Hepatocyte (in vitro differentiated cells): ENCODE results near the gene MFF. TPM values are rescaled to one million over a fixed set of nuclear protein-coding genes. Genes with fewer than 3 reads are reported as not detected.

ENCODE experiments used
- DNase-seq: peaks from one replicate; pipeline ENCODE4 v3.0.0-alpha.2; 2016; ENCODE audit warnings: low spot score
- H2AFZ ChIP-seq: fragments of 200-600 bp; sonication (generic); 2 replicates; pipeline ENCODE4 v1.6.0; 2016; ENCODE audit warnings: antibody characterized with exemption, mild to moderate bottlenecking
- H3K27ac ChIP-seq: fragments of 200-600 bp; sonication (generic); 2 replicates; pipeline ENCODE4 v1.5.1; 2016; ENCODE audit warnings: mild to moderate bottlenecking
- H3K27me3 ChIP-seq: fragments of 200-600 bp; sonication (generic); 2 replicates; pipeline ENCODE4 v1.6.1; 2016
- H3K36me3 ChIP-seq: fragments of 200-600 bp; sonication (generic); replicated peaks from 2 replicates; pipeline ENCODE4 v1.5.1; 2016; ENCODE audit warnings: low read depth; ENCODE audit not compliant: insufficient read depth
- H3K4me1 ChIP-seq: fragments of 200-600 bp; sonication (generic); 2 replicates; pipeline ENCODE4 v1.5.1; 2016; ENCODE audit warnings: mild to moderate bottlenecking, moderate library complexity; ENCODE audit not compliant: insufficient read depth
- H3K4me2 ChIP-seq: fragments of 200-600 bp; sonication (generic); 2 replicates; pipeline ENCODE4 v1.6.0; 2016
- H3K4me3 ChIP-seq: fragments of 200-600 bp; sonication (generic); 2 replicates; pipeline ENCODE4 v1.5.1; 2016; ENCODE audit warnings: mild to moderate bottlenecking
- H3K79me2 ChIP-seq: fragments of 200-600 bp; sonication (generic); 2 replicates; pipeline ENCODE4 v1.6.0; 2017; ENCODE audit warnings: mild to moderate bottlenecking
- H3K9me2 ChIP-seq: fragments of 200-600 bp; sonication (generic); replicated peaks from 2 replicates; pipeline ENCODE4 v1.6.0; 2017; ENCODE audit warnings: mild to moderate bottlenecking; ENCODE audit not compliant: insufficient read depth
- H3K9me3 ChIP-seq: fragments of 200-600 bp; sonication (generic); 2 replicates; pipeline ENCODE4 v1.5.1; 2016; ENCODE audit warnings: low read depth, mild to moderate bottlenecking
- H4K20me1 ChIP-seq: fragments of 200-600 bp; sonication (generic); 2 replicates; pipeline ENCODE4 v1.6.0; 2016; ENCODE audit warnings: mild to moderate bottlenecking; ENCODE audit not compliant: insufficient read depth, poor library complexity, severe bottlenecking
- EZH2 ChIP-seq: fragments of 200-600 bp; sonication (generic); IDR thresholded peaks from 2 replicates; pipeline ENCODE4 v1.6.1; 2016; ENCODE audit warnings: antibody characterized with exemption, mild to moderate bottlenecking, borderline replicate concordance
- EZH2phosphoT487 ChIP-seq: fragments of 200-600 bp; sonication (generic); IDR thresholded peaks from one replicate; pipeline ENCODE4 v1.6.1; 2018; ENCODE audit warnings: antibody characterized with exemption, mild to moderate bottlenecking, low read depth, moderate library complexity; ENCODE audit not compliant: unreplicated experiment, severe bottlenecking
- whole genome bisulfite sequencing: methylation state at CpG from one replicate; pipeline ENCODE4 v1.1.6; 2016; ENCODE audit warnings: low lambda C conversion rate; ENCODE audit errors: missing lambda C conversion rate; 5-methylcytosine and 5-hydroxymethylcytosine counted together
- polyA plus RNA-seq: library from polyadenylated mRNA; unstranded; fragments of >200 nt; fragmentation: Nextera tagmentation; extraction: Ambion mirVana; gene quantifications from 2 replicates; pipeline ENCODE4 v1.2.1, GENCODE V29; 2016
- total RNA-seq: library from RNA; depleted of rRNA; stranded (reverse); fragments of >200 nt; gene quantifications from 2 replicates; pipeline ENCODE4 v1.2.3, GENCODE V29; 2014
- TF ChIP-seq, protein P1 (sequence below): fragments of 200-600 bp; sonication (generic); IDR thresholded peaks from 2 replicates; pipeline ENCODE4 v1.5.1; 2016; ENCODE audit warnings: antibody characterized with exemption, mild to moderate bottlenecking; ENCODE audit not compliant: poor library complexity

MFF gene
- total and polyA plus RNA-seq, 2 experiments from 2014 or later: 111 to 125 TPM

DNA sequence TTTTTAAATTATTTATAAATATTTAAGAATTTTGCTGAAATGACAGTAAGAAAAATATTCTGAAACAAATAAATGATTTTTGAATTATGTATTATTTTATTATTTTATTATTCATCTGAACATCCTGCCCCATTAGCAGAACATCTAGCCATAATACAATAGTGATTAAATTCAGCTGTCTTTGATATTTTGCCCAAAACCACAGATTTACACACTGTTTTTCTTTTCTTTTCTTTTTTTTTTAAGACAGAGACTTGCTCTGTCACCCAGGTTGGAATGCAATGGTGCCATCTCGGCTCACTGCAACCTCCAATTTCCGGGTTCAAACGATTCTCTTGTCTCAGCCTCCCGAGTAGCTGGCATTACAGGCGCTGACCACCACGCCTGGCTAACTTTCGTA lies 64.6 kb downstream of the MFF start:
- H3K79me2 ChIP-seq: no peaks in the 10 kb centered on the region
- H3K36me3 ChIP-seq: no peaks in the 10 kb centered on the region
- no peaks in the 10 kb centered on the region for H3K9me3 ChIP-seq
- no peaks in the 10 kb centered on the region for H3K9me2 ChIP-seq
- H3K27ac ChIP-seq: no peak overlapping the region
- no peak for DNase-seq
- no peak overlapping the region for H3K4me2 ChIP-seq
- H3K4me3 ChIP-seq: no peak overlapping the region
- H2AFZ ChIP-seq: no peak overlapping the region
- no peaks in the 10 kb centered on the region for H3K27me3 ChIP-seq
- TF ChIP-seq, protein P1, sequence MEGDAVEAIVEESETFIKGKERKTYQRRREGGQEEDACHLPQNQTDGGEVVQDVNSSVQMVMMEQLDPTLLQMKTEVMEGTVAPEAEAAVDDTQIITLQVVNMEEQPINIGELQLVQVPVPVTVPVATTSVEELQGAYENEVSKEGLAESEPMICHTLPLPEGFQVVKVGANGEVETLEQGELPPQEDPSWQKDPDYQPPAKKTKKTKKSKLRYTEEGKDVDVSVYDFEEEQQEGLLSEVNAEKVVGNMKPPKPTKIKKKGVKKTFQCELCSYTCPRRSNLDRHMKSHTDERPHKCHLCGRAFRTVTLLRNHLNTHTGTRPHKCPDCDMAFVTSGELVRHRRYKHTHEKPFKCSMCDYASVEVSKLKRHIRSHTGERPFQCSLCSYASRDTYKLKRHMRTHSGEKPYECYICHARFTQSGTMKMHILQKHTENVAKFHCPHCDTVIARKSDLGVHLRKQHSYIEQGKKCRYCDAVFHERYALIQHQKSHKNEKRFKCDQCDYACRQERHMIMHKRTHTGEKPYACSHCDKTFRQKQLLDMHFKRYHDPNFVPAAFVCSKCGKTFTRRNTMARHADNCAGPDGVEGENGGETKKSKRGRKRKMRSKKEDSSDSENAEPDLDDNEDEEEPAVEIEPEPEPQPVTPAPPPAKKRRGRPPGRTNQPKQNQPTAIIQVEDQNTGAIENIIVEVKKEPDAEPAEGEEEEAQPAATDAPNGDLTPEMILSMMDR: no peak
- no peak for TF ChIP-seq EZH2phosphoT487
- peaks cover 6% of the 10 kb centered on the region for H3K4me1 ChIP-seq
- 97% methylated on average over 7 of the region's 7 CpGs for WGBS
- H4K20me1 ChIP-seq: no peaks in the 10 kb centered on the region

DNA sequence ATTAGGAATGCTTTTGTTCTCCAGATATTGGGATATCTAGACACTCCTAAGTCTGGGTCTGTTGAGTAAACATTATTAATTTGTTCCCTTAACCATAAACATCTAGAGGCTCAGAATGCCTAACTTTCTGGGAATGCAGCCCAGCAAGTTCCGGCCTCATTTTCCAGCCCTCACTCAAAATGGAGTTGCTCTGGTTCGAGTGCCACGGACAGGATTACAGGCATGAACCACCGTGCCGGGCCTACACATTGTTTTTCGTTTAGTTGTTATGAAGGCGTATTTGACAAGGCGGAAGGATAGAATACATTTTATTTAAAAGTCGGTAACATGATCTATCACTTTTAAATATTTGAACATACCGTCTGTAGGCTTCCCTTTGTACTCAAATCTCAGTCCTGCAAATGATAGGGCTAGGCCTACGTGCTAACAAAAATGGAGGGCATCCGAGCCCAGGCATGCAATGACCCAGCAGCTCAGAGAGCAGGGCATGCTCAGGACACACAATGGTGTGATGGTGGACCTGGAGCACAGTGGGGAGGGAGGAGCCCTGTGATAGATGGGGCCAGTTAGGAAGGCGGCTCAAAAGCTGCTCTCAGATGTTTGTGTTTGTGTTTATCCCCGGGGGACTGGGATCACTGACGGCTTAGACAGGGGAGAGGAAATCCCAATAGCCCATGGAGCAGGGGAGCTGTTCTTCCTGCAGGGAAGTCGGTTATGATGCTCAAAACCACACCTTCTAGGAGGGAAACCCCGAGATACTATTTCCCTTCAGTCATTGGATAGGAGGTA lies 65.6 kb downstream of the MFF start:
- Histone ChIP-seq H4K20me1 (no peaks in the 10 kb centered on the region), H3K4me1 (no peaks in the 10 kb centered on the region), H3K9me3 (no peaks in the 10 kb centered on the region), H3K4me2 (no peak overlapping the region), H3K27ac (no peak overlapping the region), H3K9me2 (no peaks in the 10 kb centered on the region), H3K4me3 (no peak overlapping the region), H3K27me3 (no peaks in the 10 kb centered on the region), H2AFZ (no peak overlapping the region), H3K79me2 (no peaks in the 10 kb centered on the region), H3K36me3 (no peaks in the 10 kb centered on the region)
- WGBS: 85% methylated on average over 17 of the region's 17 CpGs
- DNase-seq: no peak
- TF ChIP-seq, protein P1: no peak
- no peak for TF ChIP-seq EZH2phosphoT487
- no peak for TF ChIP-seq EZH2

DNA sequence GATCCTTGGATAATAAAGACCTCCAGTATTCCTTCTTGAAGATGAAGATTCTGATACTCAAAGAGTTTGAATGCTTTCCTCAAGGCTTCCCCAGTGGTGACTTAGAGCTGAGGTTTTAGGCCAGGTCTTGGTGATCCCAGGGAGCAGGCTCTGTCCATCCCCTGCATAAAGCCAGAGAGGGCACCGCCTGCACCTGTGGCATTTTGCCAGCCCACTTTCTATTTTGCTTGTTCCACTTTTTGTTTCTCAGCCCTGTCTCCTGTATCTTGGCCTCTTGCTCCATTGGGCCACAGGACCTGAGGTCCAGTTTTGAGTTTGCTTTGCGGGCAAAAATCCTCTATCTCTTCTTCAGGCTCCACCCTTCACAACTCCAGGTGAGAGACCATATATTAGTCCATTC lies 69.3 kb downstream of the MFF start:
- DNase-seq: no peak
- Histone ChIP-seq H2AFZ (no peak overlapping the region), H3K9me3 (no peaks in the 10 kb centered on the region), H3K27me3 (no peaks in the 10 kb centered on the region), H3K27ac (no peak overlapping the region), H3K79me2 (no peaks in the 10 kb centered on the region), H3K4me3 (no peak overlapping the region), H3K36me3 (no peaks in the 10 kb centered on the region), H3K4me2 (no peak overlapping the region), H3K4me1 (no peaks in the 10 kb centered on the region), H3K9me2 (no peaks in the 10 kb centered on the region), H4K20me1 (no peaks in the 10 kb centered on the region)
- 100% methylated on average over 2 of the region's 2 CpGs for WGBS
- TF ChIP-seq EZH2 (no peak), EZH2phosphoT487 (no peak)
- TF ChIP-seq, protein P1: no peak
